Parathyroid adenoma (tissue), 2 donors: ENCODE results near the gene GREB1L.

ENCODE experiments used
- H2AFZ ChIP-seq: fragments of 300-600 bp; sonication (generic); one replicate; pipeline ENCODE4 v1.7.0; 2017; ENCODE audit warnings: antibody characterized with exemption, mild to moderate bottlenecking
- H3K27ac ChIP-seq: fragments of 300-600 bp; sonication (generic); one replicate; pipeline ENCODE4 v1.7.0; 2017
- H3K27me3 ChIP-seq: fragments of 300-600 bp; sonication (generic); one replicate; pipeline ENCODE4 v1.7.0; 2017; ENCODE audit warnings: low read length; ENCODE audit not compliant: control insufficient read depth, insufficient read depth
- H3K36me3 ChIP-seq: fragments of 300-600 bp; sonication (generic); one replicate; pipeline ENCODE4 v1.7.0; 2017; ENCODE audit warnings: low read length; ENCODE audit not compliant: control insufficient read depth, insufficient read depth
- H3K4me1 ChIP-seq: fragments of 300-600 bp; sonication (generic); one replicate; pipeline ENCODE4 v1.7.0; 2017; ENCODE audit warnings: control low read depth
- H3K4me2 ChIP-seq: fragments of 300-600 bp; sonication (generic); one replicate; pipeline ENCODE4 v1.7.0; 2017; ENCODE audit warnings: low read length
- H3K4me3 ChIP-seq: fragments of 300-600 bp; sonication (generic); one replicate; pipeline ENCODE4 v1.7.0; 2017; ENCODE audit warnings: low read depth, low read length
- H3K79me2 ChIP-seq: fragments of 300-600 bp; sonication (generic); one replicate; pipeline ENCODE4 v1.7.0; 2017; ENCODE audit warnings: control low read depth
- H3K9ac ChIP-seq: fragments of 300-600 bp; sonication (generic); one replicate; pipeline ENCODE4 v1.7.0; 2017; ENCODE audit warnings: mild to moderate bottlenecking
- H3K9me3 ChIP-seq: fragments of 300-600 bp; sonication (generic); one replicate; pipeline ENCODE4 v1.7.0; 2017; ENCODE audit warnings: low read length; ENCODE audit not compliant: control insufficient read depth
- CTCF ChIP-seq: fragments of 300-600 bp; sonication (generic); IDR thresholded peaks from one replicate; pipeline ENCODE4 v1.7.0; 2017; ENCODE audit warnings: antibody characterized with exemption, mild to moderate bottlenecking
- donor health status: primary hyperparathyroidism.

Gene GREB1L

GRCh38 chr18:21215490-21215889, 26.5 kb upstream of the GREB1L start:
- H3K4me3 ChIP-seq, result no peak overlapping the region
- no peaks in the 10 kb centered on the region for H3K36me3 ChIP-seq
- no peaks in the 10 kb centered on the region for H3K4me1 ChIP-seq
- no peaks in the 10 kb centered on the region for H3K9me3 ChIP-seq
- H3K9ac ChIP-seq, result no peak overlapping the region
- no peak overlapping the region for H3K27ac ChIP-seq
- no peak overlapping the region for H2AFZ ChIP-seq
- H3K27me3 ChIP-seq, result no peaks in the 10 kb centered on the region
- no peaks in the 10 kb centered on the region for H3K79me2 ChIP-seq
- H3K4me2 ChIP-seq, result no peak overlapping the region
- no peak for TF ChIP-seq CTCF

- TF ChIP-seq CTCF, result no peak
- Histone ChIP-seq H3K36me3 (no peaks in the 10 kb centered on the region), H3K9ac (no peak overlapping the region), H3K27ac (no peak overlapping the region), H2AFZ (no peak overlapping the region), H3K9me3 (no peaks in the 10 kb centered on the region), H3K79me2 (no peaks in the 10 kb centered on the region), H3K27me3 (no peaks in the 10 kb centered on the region), H3K4me2 (no peak overlapping the region), H3K4me1 (no peaks in the 10 kb centered on the region), H3K4me3 (no peak overlapping the region)
Observed at GRCh38 chr18:21218862-21219261, 23.2 kb upstream of the GREB1L start.

GRCh38 chr18:21230436-21230835, 11.6 kb upstream of the GREB1L start:
- H3K9me3 ChIP-seq, result no peaks in the 10 kb centered on the region
- no peak overlapping the region for H3K4me3 ChIP-seq
- H2AFZ ChIP-seq, result no peak overlapping the region
- no peak overlapping the region for H3K4me2 ChIP-seq
- TF ChIP-seq CTCF, result no peak
- H3K27ac ChIP-seq, result no peak overlapping the region
- no peaks in the 10 kb centered on the region for H3K79me2 ChIP-seq
- H3K27me3 ChIP-seq, result no peaks in the 10 kb centered on the region
- H3K4me1 ChIP-seq, result no peaks in the 10 kb centered on the region
- no peaks in the 10 kb centered on the region for H3K36me3 ChIP-seq
- H3K9ac ChIP-seq, result no peak overlapping the region

GRCh38 chr18:21241301-21242048, 557 bp upstream of the GREB1L start:
- H3K9ac ChIP-seq, result no peak overlapping the region
- H3K9me3 ChIP-seq, result no peaks in the 10 kb centered on the region
- no peaks in the 10 kb centered on the region for H3K79me2 ChIP-seq
- H3K4me3 ChIP-seq, result peak overlapping the region; percentile 5
- no peaks in the 10 kb centered on the region for H3K4me1 ChIP-seq
- peak overlapping the region; percentile 47 for H3K4me2 ChIP-seq
- no peak for TF ChIP-seq CTCF
- H3K36me3 ChIP-seq, result no peaks in the 10 kb centered on the region
- no peak overlapping the region for H3K27ac ChIP-seq
- H2AFZ ChIP-seq, result peak overlapping the region; percentile 88
- no peaks in the 10 kb centered on the region for H3K27me3 ChIP-seq
